Suppressor macrophage treated with lipopolysaccharide for 4 hours (primary cell): ENCODE data around the gene SYTL3.

Experiments
- DNase-seq: peaks from one replicate; pipeline ENCODE4 v3.0.0-alpha.2; 2020

The SYTL3 gene

GRCh38 chr6:158763434-158764182, 113.8 kb downstream of the SYTL3 start:
- DNase-seq: no peak

GRCh38 chr6:158764183-158764849, 114.5 kb downstream of the SYTL3 start:
- DNase-seq: no peak

- no peak for DNase-seq
These were observed 115.1 kb downstream of the SYTL3 start for GRCh38 chr6:158764926-158765325.

- no peak for DNase-seq
These were observed 115.7 kb downstream of the SYTL3 start for GRCh38 chr6:158765499-158766068.

GRCh38 chr6:158766621-158767455, 117.0 kb downstream of the SYTL3 start:
- DNase-seq: no peak

- no peak for DNase-seq
These were observed 117.9 kb downstream of the SYTL3 start for GRCh38 chr6:158767709-158768108.

- no peak for DNase-seq
These were observed 118.6 kb downstream of the SYTL3 start for GRCh38 chr6:158768436-158768835.

GRCh38 chr6:158769234-158769770, 119.4 kb downstream of the SYTL3 start:
- DNase-seq: no peak

GRCh38 chr6:158769771-158770432, 120.0 kb downstream of the SYTL3 start:
- DNase-seq: no peak

GRCh38 chr6:158770533-158771330, 120.9 kb downstream of the SYTL3 start:
- no peak for DNase-seq

GRCh38 chr6:158771399-158772152, 121.7 kb downstream of the SYTL3 start:
- DNase-seq: no peak

GRCh38 chr6:158772172-158772571, 122.3 kb downstream of the SYTL3 start:
- DNase-seq: no peak

GRCh38 chr6:158772851-158773371, 123.1 kb downstream of the SYTL3 start:
- peak; percentile 15 for DNase-seq

GRCh38 chr6:158773581-158774449, 124.0 kb downstream of the SYTL3 start:
- DNase-seq: no peak

GRCh38 chr6:158774717-158775449, 125.0 kb downstream of the SYTL3 start:
- DNase-seq: no peak

GRCh38 chr6:158775832-158776231, 126.0 kb downstream of the SYTL3 start:
- DNase-seq: no peak

GRCh38 chr6:158776737-158777136, 126.9 kb downstream of the SYTL3 start:
- DNase-seq: no peak

- DNase-seq: no peak
These were observed 127.7 kb downstream of the SYTL3 start for GRCh38 chr6:158777510-158777909.
